MG63 (cell line): ENCODE measurements around the gene PTPRN2. TPM values are rescaled to one million over a fixed set of nuclear protein-coding genes. Genes with fewer than 3 reads are reported as not detected.

Source experiments
- DNase-seq: peaks from one replicate; pipeline ENCODE4 v3.0.0-alpha.2; 2020
- H3K27me3 ChIP-seq: fragments of 250-450 bp; sonication (Bioruptor Pico); 2 replicates; pipeline ENCODE4 v1.5.1; 2020; ENCODE audit warnings: mild to moderate bottlenecking, moderate library complexity
- H3K36me3 ChIP-seq: fragments of 250-450 bp; sonication (Bioruptor Pico); 2 replicates; pipeline ENCODE4 v1.5.1; 2020; ENCODE audit warnings: mild to moderate bottlenecking, moderate library complexity
- H3K4me3 ChIP-seq: fragments of 250-450 bp; sonication (Bioruptor Pico); 2 replicates; pipeline ENCODE4 v1.5.1; 2020; ENCODE audit warnings: mild to moderate bottlenecking, moderate library complexity
- H3K9me3 ChIP-seq: fragments of 250-450 bp; sonication (Bioruptor Pico); 2 replicates; pipeline ENCODE4 v1.5.1; 2020; ENCODE audit warnings: mild to moderate bottlenecking, moderate library complexity
- total RNA-seq: library from RNA; depleted of rRNA; stranded (reverse); fragments of >200 nt; shearing (Covaris generic); gene quantifications from 2 replicates; pipeline ENCODE4 v1.2.3, GENCODE V29; 2014; ENCODE audit warnings: low replicate concordance

Gene PTPRN2
- total RNA-seq, 1 experiment from 2014 or later: 0.16 TPM

DNA sequence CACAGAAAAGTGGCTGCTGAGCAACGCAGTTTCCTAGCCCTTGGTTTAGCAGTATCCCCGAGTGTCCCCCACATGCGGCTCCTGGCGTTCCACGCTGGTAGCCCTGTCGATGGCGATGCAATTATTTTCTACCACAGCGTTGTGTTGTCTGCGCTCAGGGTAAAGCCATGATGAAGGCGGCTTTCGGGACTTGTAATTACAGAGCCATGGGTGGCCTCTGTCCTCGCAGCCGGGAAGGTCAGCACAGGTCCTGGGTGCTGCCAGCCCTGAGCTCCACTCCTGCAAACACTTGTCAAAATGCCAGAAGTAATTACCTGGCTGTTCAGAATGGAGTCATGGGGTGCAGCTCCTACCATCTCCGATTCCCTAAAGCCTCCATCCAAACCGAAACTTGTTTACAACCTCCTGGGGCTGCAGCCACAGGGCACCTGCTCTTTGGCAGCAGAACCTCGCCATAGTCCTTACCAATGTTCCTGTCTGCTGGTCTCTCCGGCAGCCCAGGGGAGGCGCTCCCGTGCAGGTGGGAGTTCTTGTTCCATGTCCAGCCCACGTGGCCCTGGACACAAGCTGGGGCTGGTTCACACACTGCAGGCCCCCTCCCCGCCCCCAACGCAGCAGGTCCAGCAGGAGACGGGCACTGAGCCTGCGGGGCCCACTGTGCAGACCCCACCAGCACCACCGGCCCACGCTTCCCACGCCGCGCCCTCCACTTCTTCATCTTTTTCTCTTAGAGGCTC lies 512.6 kb downstream of the PTPRN2 start:
- Histone ChIP-seq H3K36me3 (no peaks in the 10 kb centered on the region), H3K4me3 (no peak overlapping the region), H3K9me3 (no peaks in the 10 kb centered on the region), H3K27me3 (no peaks in the 10 kb centered on the region)
- no peak for DNase-seq

DNA sequence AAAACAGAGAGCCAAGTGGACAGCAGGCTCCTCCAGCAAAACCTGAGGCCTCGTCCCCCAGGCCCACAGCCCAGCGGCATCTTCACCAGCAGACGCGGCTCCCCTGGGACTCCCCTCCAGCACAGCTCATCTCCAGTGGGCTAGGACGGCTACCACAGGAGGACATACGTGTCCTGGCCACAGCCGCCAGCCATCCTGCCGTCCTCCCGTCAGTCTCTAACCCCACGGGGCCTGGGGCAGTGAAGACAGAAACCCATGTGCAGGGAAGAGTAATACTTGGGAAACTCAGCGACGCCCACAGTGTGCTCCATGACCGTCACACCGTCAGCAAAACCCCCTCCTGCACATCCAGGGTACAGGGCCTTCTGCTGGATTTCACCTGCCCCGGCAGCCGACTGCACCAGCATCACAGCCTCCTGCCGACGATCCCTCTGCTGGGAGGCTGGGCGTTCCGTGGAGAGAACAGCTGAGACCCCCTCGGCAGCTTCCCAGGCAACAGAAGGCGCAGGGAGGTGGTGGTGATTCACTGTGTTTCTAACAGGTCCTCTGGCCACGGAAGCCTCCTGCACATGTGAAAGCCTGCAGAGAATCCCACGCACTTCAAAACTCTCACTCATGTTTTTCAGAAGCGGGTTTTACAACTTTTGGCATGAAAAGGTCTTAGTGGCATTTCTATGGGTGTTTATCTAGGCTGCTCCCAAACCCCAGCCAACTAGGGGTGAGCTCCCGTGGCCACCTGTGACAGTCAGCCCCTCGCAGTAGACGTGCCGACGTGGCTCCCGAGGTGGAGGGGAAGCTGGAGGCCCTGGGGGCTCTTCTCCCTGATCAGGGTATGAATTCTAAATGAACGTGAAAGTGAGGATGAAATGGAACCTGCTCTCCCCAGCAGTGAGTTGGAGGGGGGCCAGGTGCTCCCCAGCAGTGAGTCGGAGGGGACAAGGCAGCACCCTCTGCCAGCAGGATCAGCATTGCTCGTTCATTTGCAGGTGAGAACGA lies 513.5 kb downstream of the PTPRN2 start:
- Histone ChIP-seq H3K4me3 (no peak overlapping the region), H3K36me3 (no peaks in the 10 kb centered on the region), H3K9me3 (no peaks in the 10 kb centered on the region), H3K27me3 (no peaks in the 10 kb centered on the region)
- no peak for DNase-seq

DNA sequence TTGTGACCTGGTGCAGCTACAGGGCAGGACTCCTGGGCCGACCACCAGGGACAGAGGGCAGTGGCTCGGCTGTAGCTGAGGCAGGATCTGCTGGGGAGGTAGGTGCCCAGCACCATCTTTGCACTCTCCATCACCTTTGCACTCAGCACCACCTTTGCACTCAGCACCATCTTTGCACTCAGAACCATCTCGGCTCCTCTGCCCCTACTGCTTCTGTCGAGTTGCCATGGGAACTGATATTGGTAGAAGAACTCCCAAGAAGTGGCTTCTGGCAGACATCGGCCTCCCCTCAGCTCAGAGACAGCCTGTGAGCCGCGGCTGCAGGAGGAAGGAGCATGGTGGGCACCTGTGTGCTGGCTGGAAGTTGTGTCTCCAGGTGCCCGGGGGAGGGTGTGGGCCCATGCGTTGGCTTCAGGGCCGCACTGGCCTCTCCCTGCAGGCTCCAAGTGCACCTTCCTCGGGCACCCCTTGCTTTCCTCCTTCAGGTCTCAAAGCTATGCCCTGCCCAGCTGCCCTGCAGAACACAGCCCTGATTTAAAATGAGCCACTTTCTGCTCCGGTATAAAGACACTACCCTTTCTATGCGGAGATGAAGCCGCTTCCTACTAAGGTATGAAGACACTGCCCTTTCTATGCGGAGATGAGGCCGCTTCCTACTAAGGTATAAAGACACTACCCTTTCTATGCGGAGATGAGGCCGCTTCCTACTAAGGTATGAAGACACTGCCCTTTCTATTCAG lies 514.5 kb downstream of the PTPRN2 start:
- Histone ChIP-seq H3K4me3 (no peak overlapping the region), H3K36me3 (no peaks in the 10 kb centered on the region), H3K27me3 (no peaks in the 10 kb centered on the region), H3K9me3 (no peaks in the 10 kb centered on the region)
- no peak for DNase-seq

DNA sequence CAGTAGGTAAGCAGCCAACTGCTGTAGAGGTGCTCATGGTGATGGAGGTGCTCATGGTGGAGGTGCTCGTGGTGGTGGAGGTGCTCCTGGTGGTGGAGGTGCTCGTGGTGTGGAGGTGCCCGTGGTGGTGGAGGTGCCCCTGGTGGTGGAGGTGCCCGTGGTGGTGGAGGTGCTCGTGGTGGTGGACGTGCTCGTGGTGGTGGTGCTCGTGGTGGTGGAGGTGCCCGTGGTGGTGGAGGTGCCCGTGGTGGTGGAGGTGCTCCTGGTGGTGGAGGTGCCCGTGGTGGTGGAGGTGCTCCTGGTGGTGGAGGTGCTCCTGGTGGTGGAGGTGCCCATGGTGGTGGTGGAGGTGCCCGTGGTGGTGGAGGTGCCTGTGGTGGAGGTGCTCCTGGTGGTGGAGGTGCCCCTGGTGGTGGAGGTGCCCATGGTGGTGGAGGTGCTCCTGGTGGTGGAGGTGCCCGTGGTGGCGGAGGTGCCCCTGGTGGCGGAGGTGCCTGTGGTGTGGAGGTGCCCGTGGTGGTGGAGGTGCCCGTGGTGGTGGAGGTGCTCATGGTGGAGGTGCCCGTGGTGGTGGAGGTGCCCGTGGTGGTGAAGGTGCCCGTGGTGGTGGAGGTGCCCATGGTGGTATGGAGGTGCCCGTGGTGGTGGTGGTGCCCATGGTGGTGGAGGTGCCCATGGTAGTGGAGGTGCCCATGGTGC lies 517.3 kb downstream of the PTPRN2 start:
- H3K4me3 ChIP-seq: no peak overlapping the region
- no peak for DNase-seq
- no peaks in the 10 kb centered on the region for H3K27me3 ChIP-seq
- no peaks in the 10 kb centered on the region for H3K36me3 ChIP-seq
- no peaks in the 10 kb centered on the region for H3K9me3 ChIP-seq

GRCh38 chr7:158068853-158069252 lies 518.8 kb downstream of the PTPRN2 start:
- Histone ChIP-seq H3K27me3 (no peaks in the 10 kb centered on the region), H3K36me3 (no peaks in the 10 kb centered on the region), H3K4me3 (no peak overlapping the region), H3K9me3 (no peaks in the 10 kb centered on the region)
- DNase-seq: no peak

DNA sequence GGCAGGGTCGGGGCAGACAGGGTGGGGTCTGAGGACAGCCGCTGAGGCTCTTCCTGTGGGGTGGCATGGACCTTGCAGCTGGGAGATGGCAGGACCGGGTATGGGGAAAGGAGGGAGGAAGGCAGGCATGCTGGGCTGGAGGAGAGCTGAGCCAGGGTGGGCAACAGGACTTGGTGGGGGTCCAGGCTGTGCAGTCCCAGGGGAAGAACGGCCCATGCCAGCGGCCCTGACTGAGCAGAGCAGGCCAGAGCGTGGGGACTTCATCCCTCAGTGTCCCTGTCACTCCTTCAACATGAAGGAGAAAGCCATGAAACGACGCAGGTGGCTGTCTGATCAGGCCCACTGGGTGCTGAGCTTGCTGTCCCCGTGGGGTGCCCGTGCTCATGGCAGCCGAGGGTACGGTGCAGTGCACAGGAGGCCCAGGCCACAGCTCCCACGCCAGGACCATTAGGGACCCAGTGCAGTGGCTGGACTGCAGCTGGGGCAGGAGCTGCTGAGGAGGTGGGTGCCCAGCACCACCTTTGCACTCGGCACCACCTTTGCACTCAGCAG lies 519.6 kb downstream of the PTPRN2 start:
- H3K36me3 ChIP-seq: no peaks in the 10 kb centered on the region
- H3K4me3 ChIP-seq: no peak overlapping the region
- no peaks in the 10 kb centered on the region for H3K27me3 ChIP-seq
- DNase-seq: no peak
- H3K9me3 ChIP-seq: no peaks in the 10 kb centered on the region

- no peaks in the 10 kb centered on the region for H3K36me3 ChIP-seq
- H3K27me3 ChIP-seq: no peaks in the 10 kb centered on the region
- no peaks in the 10 kb centered on the region for H3K9me3 ChIP-seq
- no peak overlapping the region for H3K4me3 ChIP-seq
- DNase-seq: no peak
Measured at GRCh38 chr7:158067219-158067930, 520.2 kb downstream of the PTPRN2 start.

GRCh38 chr7:158066085-158066484 lies 521.5 kb downstream of the PTPRN2 start:
- Histone ChIP-seq H3K9me3 (no peaks in the 10 kb centered on the region), H3K36me3 (no peaks in the 10 kb centered on the region)

DNA sequence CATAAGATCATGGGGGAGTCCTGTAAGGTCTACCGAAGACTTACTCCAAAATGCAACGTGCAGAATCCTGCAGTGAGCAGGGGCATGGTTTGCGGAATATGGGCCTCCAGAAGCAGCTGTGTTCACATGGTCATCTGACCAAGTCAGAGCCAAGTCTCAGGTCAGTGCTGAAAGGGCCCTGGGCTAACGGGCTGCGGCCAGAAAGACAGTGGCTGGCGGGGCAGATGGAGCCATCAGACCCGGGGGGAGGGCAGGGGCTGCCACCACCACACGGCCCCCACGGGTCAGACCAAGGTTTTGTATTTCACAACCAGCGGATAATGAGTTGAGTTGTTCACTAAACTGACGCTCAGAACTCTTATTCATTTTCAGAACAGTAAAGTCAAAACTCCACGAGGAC lies 522.3 kb downstream of the PTPRN2 start:
- Histone ChIP-seq H3K36me3 (no peaks in the 10 kb centered on the region), H3K9me3 (no peaks in the 10 kb centered on the region), H3K27me3 (no peaks in the 10 kb centered on the region), H3K4me3 (no peak overlapping the region)
- DNase-seq: no peak

More at GRCh38 chr7:158066085-158066484, 521.5 kb downstream of the PTPRN2 start:
- Histone ChIP-seq H3K4me3 (no peak overlapping the region), H3K27me3 (no peaks in the 10 kb centered on the region)
- no peak for DNase-seq

DNA sequence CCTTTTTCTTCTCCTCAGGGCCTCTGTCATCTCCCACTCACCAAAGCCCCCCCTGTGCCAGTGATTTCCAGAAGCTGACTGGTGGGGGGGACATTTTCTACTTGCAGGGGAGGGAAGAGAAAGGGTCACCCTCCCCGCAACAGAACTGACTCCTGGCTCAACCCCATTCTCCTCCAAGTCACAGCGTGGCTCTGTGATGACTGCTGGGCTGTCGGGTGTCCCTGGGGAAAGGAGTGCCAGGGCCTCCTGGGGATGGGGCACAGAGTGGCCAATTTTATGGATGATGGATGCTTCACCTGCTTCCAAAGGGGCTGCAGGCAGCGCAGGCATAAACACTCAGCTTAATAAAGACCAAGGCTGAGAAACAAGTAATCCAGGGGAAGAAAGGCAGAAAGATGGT lies 523.0 kb downstream of the PTPRN2 start:
- DNase-seq: no peak
- Histone ChIP-seq H3K9me3 (no peaks in the 10 kb centered on the region), H3K4me3 (no peak overlapping the region), H3K27me3 (no peaks in the 10 kb centered on the region), H3K36me3 (no peaks in the 10 kb centered on the region)

- Histone ChIP-seq H3K27me3 (no peaks in the 10 kb centered on the region), H3K4me3 (no peak overlapping the region), H3K36me3 (no peaks in the 10 kb centered on the region), H3K9me3 (no peaks in the 10 kb centered on the region)
- DNase-seq: no peak
Measured at GRCh38 chr7:158063850-158064610, 523.6 kb downstream of the PTPRN2 start.

- H3K36me3 ChIP-seq: no peaks in the 10 kb centered on the region
Measured at GRCh38 chr7:158062661-158063060, 525.0 kb downstream of the PTPRN2 start.

DNA sequence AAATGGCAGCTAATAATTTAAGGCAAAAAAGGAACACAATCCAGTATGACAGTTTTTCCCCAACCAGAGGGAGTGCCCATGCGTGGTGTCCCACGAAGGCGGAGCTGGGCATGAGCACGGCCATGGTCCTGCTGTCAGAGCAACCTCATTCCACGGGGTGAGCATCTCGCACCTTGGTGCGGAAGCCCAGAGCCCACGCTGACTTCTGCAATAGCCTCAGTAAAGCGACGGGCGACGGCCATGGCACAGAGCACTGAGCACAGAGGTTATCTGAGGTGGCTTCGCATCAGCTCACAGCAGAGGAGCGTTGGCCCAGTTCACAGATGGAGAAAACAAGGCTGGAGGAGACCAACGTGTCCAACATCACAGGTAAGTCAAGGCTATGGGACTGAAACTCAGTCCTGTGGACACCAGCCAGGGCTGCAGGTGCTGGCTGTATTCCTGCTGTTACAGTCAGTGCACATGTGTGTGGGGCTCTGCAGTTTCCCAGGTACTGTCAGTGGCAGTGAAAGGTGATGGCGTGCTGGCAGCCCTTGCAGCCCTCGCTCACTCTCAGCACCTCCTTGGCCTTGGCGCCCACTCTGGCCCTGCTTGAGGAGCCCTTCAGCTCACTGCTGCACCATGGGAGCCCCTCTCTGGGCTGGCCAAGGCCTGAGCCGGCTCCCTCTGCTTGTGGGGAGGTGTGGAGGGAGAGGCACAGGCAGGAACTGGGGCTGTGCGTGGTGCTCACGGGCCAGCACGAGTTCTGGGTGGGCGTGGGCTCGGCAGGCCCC lies 525.6 kb downstream of the PTPRN2 start:
- H3K36me3 ChIP-seq: no peaks in the 10 kb centered on the region
- H3K4me3 ChIP-seq: no peak overlapping the region
- no peaks in the 10 kb centered on the region for H3K27me3 ChIP-seq
- H3K9me3 ChIP-seq: no peaks in the 10 kb centered on the region
- no peak for DNase-seq

More at GRCh38 chr7:158062661-158063060, 525.0 kb downstream of the PTPRN2 start:
- no peaks in the 10 kb centered on the region for H3K27me3 ChIP-seq
- no peak for DNase-seq
- no peaks in the 10 kb centered on the region for H3K9me3 ChIP-seq
- no peak overlapping the region for H3K4me3 ChIP-seq

GRCh38 chr7:158061026-158061630 lies 526.5 kb downstream of the PTPRN2 start:
- Histone ChIP-seq H3K4me3 (no peak overlapping the region), H3K9me3 (no peaks in the 10 kb centered on the region), H3K36me3 (no peaks in the 10 kb centered on the region), H3K27me3 (no peaks in the 10 kb centered on the region)
- DNase-seq: no peak
